ENCODE measurements around the gene ANAPC4. TPM values are rescaled to one million over a fixed set of nuclear protein-coding genes. Genes with fewer than 3 reads are reported as not detected.

ANAPC4 gene
- total and polyA plus RNA-seq, 10 donors, result 25.5 to 58.9 (median 43.5) TPM

DNA sequence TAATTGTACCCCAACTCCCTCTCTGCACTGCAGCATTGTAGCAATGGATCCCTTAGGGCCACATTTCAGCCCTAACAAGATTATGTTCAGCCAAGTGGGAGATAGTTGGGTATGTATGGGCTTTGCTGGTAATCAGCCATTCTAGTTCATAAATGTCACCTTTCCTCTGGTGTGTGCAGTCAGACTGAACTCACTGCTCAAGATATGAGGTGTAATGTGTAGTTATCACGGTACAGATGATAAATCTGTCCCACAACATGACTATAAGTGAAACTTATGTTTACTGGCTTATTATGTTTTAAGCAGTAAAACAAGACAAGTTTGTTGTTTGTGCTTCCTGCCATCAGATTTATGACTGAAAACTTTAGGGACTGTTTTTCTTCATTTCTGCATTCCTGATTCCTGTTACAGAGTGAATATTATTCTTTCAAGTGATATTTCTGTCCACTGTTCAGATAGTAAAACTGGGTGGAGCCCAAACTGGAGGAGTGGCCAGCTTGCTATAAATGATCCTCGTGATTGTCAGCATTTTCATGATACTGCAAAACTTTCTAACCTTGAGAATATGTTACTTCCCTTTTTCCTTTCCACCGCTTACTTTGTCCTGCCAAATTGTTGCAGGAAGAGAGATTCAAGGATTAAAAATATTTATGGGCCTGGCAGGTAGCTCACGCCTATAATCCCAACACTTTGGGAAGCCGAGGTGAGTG lies 44.9 kb downstream of the ANAPC4 start:
- WGBS, 5 donors, result 30 to 39% (median 37%) methylated on average over 5 of the region's 5 CpGs
- TF ChIP-seq, protein P1, sequence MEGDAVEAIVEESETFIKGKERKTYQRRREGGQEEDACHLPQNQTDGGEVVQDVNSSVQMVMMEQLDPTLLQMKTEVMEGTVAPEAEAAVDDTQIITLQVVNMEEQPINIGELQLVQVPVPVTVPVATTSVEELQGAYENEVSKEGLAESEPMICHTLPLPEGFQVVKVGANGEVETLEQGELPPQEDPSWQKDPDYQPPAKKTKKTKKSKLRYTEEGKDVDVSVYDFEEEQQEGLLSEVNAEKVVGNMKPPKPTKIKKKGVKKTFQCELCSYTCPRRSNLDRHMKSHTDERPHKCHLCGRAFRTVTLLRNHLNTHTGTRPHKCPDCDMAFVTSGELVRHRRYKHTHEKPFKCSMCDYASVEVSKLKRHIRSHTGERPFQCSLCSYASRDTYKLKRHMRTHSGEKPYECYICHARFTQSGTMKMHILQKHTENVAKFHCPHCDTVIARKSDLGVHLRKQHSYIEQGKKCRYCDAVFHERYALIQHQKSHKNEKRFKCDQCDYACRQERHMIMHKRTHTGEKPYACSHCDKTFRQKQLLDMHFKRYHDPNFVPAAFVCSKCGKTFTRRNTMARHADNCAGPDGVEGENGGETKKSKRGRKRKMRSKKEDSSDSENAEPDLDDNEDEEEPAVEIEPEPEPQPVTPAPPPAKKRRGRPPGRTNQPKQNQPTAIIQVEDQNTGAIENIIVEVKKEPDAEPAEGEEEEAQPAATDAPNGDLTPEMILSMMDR (IDR thresholded peaks at IDR 0.05 in 8 of 11, conservative IDR thresholded peaks at IDR 0.05 in 3 of 11), result no peak
- TF ChIP-seq POLR2AphosphoS5 (IDR thresholded peaks at IDR 0.05) (no peak), POLR2A (IDR thresholded peaks at IDR 0.05) (no peak)

DNA sequence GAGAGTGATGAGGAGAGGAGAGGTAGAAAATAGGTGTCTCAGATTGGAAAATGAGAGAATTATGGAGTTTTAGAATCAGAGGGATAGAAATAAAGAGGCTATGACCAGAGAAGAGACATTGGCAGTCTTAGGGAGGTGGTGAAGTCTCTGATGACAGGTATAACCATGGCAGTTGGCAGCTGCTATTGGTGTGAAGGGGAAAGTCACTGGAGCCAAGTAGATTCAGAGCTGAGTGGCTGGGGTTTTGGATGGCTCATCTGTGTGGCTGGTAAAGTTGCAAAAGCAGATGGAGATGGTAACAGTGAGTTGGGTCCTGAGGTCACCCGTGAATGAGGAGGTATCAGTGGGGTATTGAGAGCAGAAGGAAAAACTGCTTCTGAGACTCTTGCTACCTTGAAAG lies 46.5 kb downstream of the ANAPC4 start:
- Histone ChIP-seq H3K4me3 (no peak overlapping the region), H3K36me3 (peaks cover 0 to 41% (median 11%) of the 10 kb centered on the region in 6 donors), H3K27ac (no peak overlapping the region), H3K9me3 (no peaks in the 10 kb centered on the region), H3K4me1 (peaks cover 0 to 6% (median 0%) of the 10 kb centered on the region in 6 donors), H3K27me3 (replicated peaks in 1 of 7) (no peaks in the 10 kb centered on the region)
- intact Hi-C loops (cut with DNase I; ENCODE audit: low total_unique reads), result no loop called here
- no peak for TF ChIP-seq POLR2AphosphoS5 (IDR thresholded peaks at IDR 0.05)
- TF ChIP-seq POLR2A (IDR thresholded peaks at IDR 0.05), result no peak
- TF ChIP-seq, protein P1 (IDR thresholded peaks at IDR 0.05 in 8 of 11, conservative IDR thresholded peaks at IDR 0.05 in 3 of 11), result no peak
- WGBS, 5 donors, result 92 to 100% (median 95%) methylated on average over 1 of the region's 1 CpG
- DNase-seq, result no peak

More for the DNA sequence above, 44.9 kb downstream of the ANAPC4 start:
- Histone ChIP-seq H3K27ac (peak overlapping the region in 6 of 8 donors; percentile 4 to 54 (median 32)), H3K4me1 (peaks cover 0 to 6% (median 0%) of the 10 kb centered on the region in 6 donors), H3K36me3 (peaks cover 0 to 57% (median 25%) of the 10 kb centered on the region in 6 donors), H3K4me3 (no peak overlapping the region), H3K9me3 (no peaks in the 10 kb centered on the region), H3K27me3 (replicated peaks in 1 of 7) (no peaks in the 10 kb centered on the region)
- intact Hi-C loops (cut with DNase I; ENCODE audit: low total_unique reads), result no loop called here
- no peak for DNase-seq

GRCh38 chr4:25424539-25425228 lies 47.6 kb downstream of the ANAPC4 start:
- no peaks in the 10 kb centered on the region for H3K27me3 ChIP-seq (replicated peaks in 1 of 7)

More at GRCh38 chr4:25424539-25425228, 47.6 kb downstream of the ANAPC4 start:
- peaks cover 0 to 6% (median 0%) of the 10 kb centered on the region in 6 donors for H3K4me1 ChIP-seq
- 89 to 96% (median 94%) methylated on average over 9 of the region's 9 CpGs for WGBS, 5 donors
- no peak overlapping the region for H3K27ac ChIP-seq
- peaks cover 0 to 30% (median 2%) of the 10 kb centered on the region in 6 donors for H3K36me3 ChIP-seq
- H3K4me3 ChIP-seq, result no peak overlapping the region
- intact Hi-C loops (cut with DNase I; ENCODE audit: low total_unique reads), result no loop called here
- H3K9me3 ChIP-seq, result no peaks in the 10 kb centered on the region
- no peak for DNase-seq
- TF ChIP-seq POLR2A (IDR thresholded peaks at IDR 0.05) (no peak), POLR2AphosphoS5 (IDR thresholded peaks at IDR 0.05) (no peak)
- TF ChIP-seq, protein P1 (IDR thresholded peaks at IDR 0.05 in 8 of 11, conservative IDR thresholded peaks at IDR 0.05 in 3 of 11), result no peak

Data from spleen (tissue), 11 donors.